K562 (cell line): ENCODE results near the gene FOXI1. TPM values are rescaled to one million over a fixed set of nuclear protein-coding genes. Genes with fewer than 3 reads are reported as not detected.

ENCODE experiments used
- ATAC-seq: fragments of 200-7000 bp; cut with Tn5 transposase; 3 replicates; pipeline ENCODE4 v1.9.1; 2020; ENCODE audit warnings: moderate library complexity
- BruUV-seq: library from RNA; stranded (reverse); fragments of 400-500 nt; replicated peaks from 2 replicates; lab custom pipeline; 2021; lab: Mats Ljungman, UMichigan
- CTCF ChIA-PET: fragments of 300-600 bp; formaldehyde crosslinking; extraction: SDS; loops from one replicate; lab custom pipeline; 2021; ENCODE audit warnings: low intra/inter-chr PET ratio; lab: Yijun Ruan, JAX
- POLR2A ChIA-PET: fragments of 300-600, 350-650 bp; sonication (Branson Sonifier 250); formaldehyde crosslinking; extraction: SDS; loops from one replicate; lab custom pipeline; 2021; ENCODE audit warnings: antibody characterized with exemption, inconsistent platforms; lab: Yijun Ruan, JAX
- DNase-seq, 4 experiments: peaks; one replicate each; pipeline versions ENCODE4 v3.0.0 to v3.0.0-alpha.2; 2011 to 2018; ENCODE audit warnings: low spot score in 3 of 4, mixed read lengths in 3 of 4; ENCODE audit errors: extremely low read depth in 1 of 4
- FAIRE-seq: peaks from 2 replicates; lab custom pipeline; 2011; peaks lifted over from hg19 to GRCh38; lab: Jason Lieb, UNC
- H2AFZ ChIP-seq: 2 replicates; pipeline ENCODE4 v1.6.0; 2011; ENCODE audit warnings: low read depth, low read length, control low read depth, inconsistent platforms
- H3K27ac ChIP-seq: fragments of 200-600 bp; 3 replicates; pipeline ENCODE4 v1.8.0; 2011; ENCODE audit warnings: low read depth, mild to moderate bottlenecking, control low read depth, inconsistent platforms, low read length, moderate library complexity, mixed read lengths; ENCODE audit errors: extremely low read depth
- H3K27me3 ChIP-seq, 2 experiments: fragments of 300-600 bp in 1 of 2; 2 replicates in 1 of 2; 3 replicates in 1 of 2; pipeline versions ENCODE4 v1.6.0 to v1.8.0; 2011; ENCODE audit warnings: inconsistent platforms in 2 of 2, low read length in 2 of 2, mild to moderate bottlenecking in 1 of 2, mixed read lengths in 1 of 2, moderate library complexity in 1 of 2; ENCODE audit not compliant: control insufficient read depth in 2 of 2, insufficient read depth in 2 of 2
- H3K36me3 ChIP-seq: fragments of 300-600 bp; 3 replicates; pipeline ENCODE4 v1.8.0; 2011; ENCODE audit warnings: mild to moderate bottlenecking, low read length, inconsistent platforms; ENCODE audit not compliant: control insufficient read depth, insufficient read depth
- H3K4me1 ChIP-seq, 2 experiments: fragments of 200-600 bp in 1 of 2; replicated peaks in 1 of 2; 2 replicates in 1 of 2; 3 replicates in 1 of 2; pipeline versions ENCODE4 v1.5.1 to v1.8.0; 2011; ENCODE audit warnings: inconsistent platforms in 2 of 2, low read length in 2 of 2, mild to moderate bottlenecking in 1 of 2, mixed read lengths in 1 of 2, moderate library complexity in 1 of 2; ENCODE audit not compliant: control insufficient read depth in 2 of 2, insufficient read depth in 2 of 2
- H3K4me2 ChIP-seq: 2 replicates; pipeline ENCODE4 v1.6.1; 2011; ENCODE audit warnings: low read length, control low read depth, inconsistent platforms, mixed read lengths; ENCODE audit not compliant: insufficient read depth
- H3K4me3 ChIP-seq: fragments of 200-600 bp; sonication (generic), shearing (Covaris generic); 2 replicates; pipeline ENCODE4 v1.5.1; 2016; ENCODE audit warnings: control low read depth, inconsistent platforms
- H3K79me2 ChIP-seq: fragments of 200-600 bp; 3 replicates; pipeline ENCODE4 v1.8.0; 2011; ENCODE audit warnings: low read length, inconsistent platforms; ENCODE audit not compliant: control insufficient read depth, insufficient read depth
- H3K9ac ChIP-seq, 2 experiments: 2 replicates each; pipeline versions ENCODE4 v1.6.0 to v1.6.1; 2011; ENCODE audit warnings: low read depth in 2 of 2, low read length in 2 of 2, control low read depth in 1 of 2, inconsistent platforms in 1 of 2, mild to moderate bottlenecking in 1 of 2, mixed read lengths in 1 of 2; ENCODE audit not compliant: insufficient read depth in 1 of 2
- H3K9me1 ChIP-seq: one replicate; pipeline ENCODE4 v1.6.0; 2011; ENCODE audit warnings: inconsistent platforms, mild to moderate bottlenecking, low read length, moderate library complexity; ENCODE audit not compliant: control insufficient read depth, insufficient read depth
- H3K9me3 ChIP-seq: replicated peaks from 2 replicates; pipeline ENCODE4 v1.5.1; 2011; ENCODE audit warnings: low read depth, low read length, inconsistent platforms; ENCODE audit not compliant: control insufficient read depth, insufficient read depth
- H4K20me1 ChIP-seq: replicated peaks from 2 replicates; pipeline ENCODE4 v1.6.1; 2011; ENCODE audit warnings: low read length, inconsistent platforms, mixed read lengths; ENCODE audit not compliant: control insufficient read depth, insufficient read depth
- POU5F1 ChIP-seq: fragments of 150-350 bp; IDR thresholded peaks from 2 replicates; pipeline ENCODE4 v1.6.1; 2014; ENCODE audit warnings: borderline replicate concordance, low read length, low read depth, mild to moderate bottlenecking; ENCODE audit not compliant: partially characterized antibody
- WGBS: fragments of 100-300 bp; shearing (Covaris generic); methylation state at CpG from one replicate; pipeline ENCODE4 v1.1.6; 2016; ENCODE audit warnings: low coverage, mixed read lengths; ENCODE audit not compliant: insufficient coverage; ENCODE audit errors: missing lambda C conversion rate; 5-methylcytosine and 5-hydroxymethylcytosine counted together
- in situ Hi-C: fragments of 300-500 bp; cut with MboI; formaldehyde crosslinking; loops from 4 replicates; pipeline ENCODE4 v1.15.0; 2018; ENCODE audit warnings: inconsistent platforms, mixed read lengths
- intact Hi-C: fragments of 100-400 bp; cut with micrococcal nuclease; formaldehyde crosslinking; loops from 2 replicates; pipeline ENCODE4 v1.14.2; 2022
- polyA plus RNA-seq, 8 experiments: library from polyadenylated mRNA; depleted of rRNA in 4 of 8; stranded (reverse) in 5 of 8; unstranded in 3 of 8; fragments of >200 nt; fragmentation: Nextera tagmentation in 2 of 8; fragmentation: Illumina TruSeq in 1 of 8; extraction: Ambion mirVana in 2 of 8; extraction: Trizol in 1 of 8; gene quantifications; 2 replicates each; pipeline versions ENCODE4 v1.2.1 to v1.2.3, GENCODE V29; 2011 to 2014; ENCODE audit warnings: inconsistent platforms in 1 of 8, missing spikeins in 1 of 8
- total RNA-seq, 7 experiments: library from RNA; depleted of rRNA in 6 of 7; stranded (reverse); fragments of >200 nt in 6 of 7; fragmentation: Illumina TruSeq in 2 of 7; extraction: Trizol in 2 of 7; gene quantifications; 2 replicates each; pipeline versions ENCODE4 v1.2.1 to v1.2.3, GENCODE V29; 2011 to 2021; ENCODE audit warnings: low replicate concordance in 1 of 7
- TF ChIP-seq, protein P1 (sequence below): fragments of 450-650 bp; IDR thresholded peaks from 2 replicates; pipeline ENCODE4 v1.6.1; 2016; ENCODE audit warnings: mild to moderate bottlenecking, moderate library complexity

Gene FOXI1
- total and polyA plus RNA-seq, 9 of the 15 experiments (the other 6 are each of a cell fraction or from before 2014, with no cell fraction given), result not detected

DNA sequence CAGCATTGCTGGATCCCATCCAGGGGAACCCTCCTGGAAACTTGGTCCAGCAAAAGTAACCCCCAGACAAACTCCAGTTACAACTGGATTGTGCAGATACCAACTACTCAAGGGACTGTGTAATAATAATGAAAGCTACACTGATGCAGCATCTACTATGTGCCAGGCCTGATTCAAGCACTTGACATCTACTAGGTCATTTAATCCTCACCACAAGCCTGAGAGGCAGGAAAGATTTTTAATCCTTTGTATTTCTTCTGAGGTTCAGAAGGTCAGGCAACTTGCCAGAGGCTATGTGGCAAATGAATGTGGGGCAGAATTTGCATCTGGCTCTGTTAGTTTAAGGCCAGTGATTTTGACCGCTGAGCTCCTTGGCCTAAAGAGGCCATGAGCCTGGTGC is 29.5 kb upstream of the FOXI1 start:
- intact Hi-C loops, result no loop called here
- POLR2A ChIA-PET, result no interaction called here
- DNase-seq (no peak), ATAC-seq (no peak), FAIRE-seq (no peak)
- CTCF ChIA-PET, result no interaction called here
- no TSS peak for BruUV-seq
- no peak overlapping the region for H3K27ac ChIP-seq
- no peaks in the 10 kb centered on the region for H3K9me3 ChIP-seq
- TF ChIP-seq, protein P1, sequence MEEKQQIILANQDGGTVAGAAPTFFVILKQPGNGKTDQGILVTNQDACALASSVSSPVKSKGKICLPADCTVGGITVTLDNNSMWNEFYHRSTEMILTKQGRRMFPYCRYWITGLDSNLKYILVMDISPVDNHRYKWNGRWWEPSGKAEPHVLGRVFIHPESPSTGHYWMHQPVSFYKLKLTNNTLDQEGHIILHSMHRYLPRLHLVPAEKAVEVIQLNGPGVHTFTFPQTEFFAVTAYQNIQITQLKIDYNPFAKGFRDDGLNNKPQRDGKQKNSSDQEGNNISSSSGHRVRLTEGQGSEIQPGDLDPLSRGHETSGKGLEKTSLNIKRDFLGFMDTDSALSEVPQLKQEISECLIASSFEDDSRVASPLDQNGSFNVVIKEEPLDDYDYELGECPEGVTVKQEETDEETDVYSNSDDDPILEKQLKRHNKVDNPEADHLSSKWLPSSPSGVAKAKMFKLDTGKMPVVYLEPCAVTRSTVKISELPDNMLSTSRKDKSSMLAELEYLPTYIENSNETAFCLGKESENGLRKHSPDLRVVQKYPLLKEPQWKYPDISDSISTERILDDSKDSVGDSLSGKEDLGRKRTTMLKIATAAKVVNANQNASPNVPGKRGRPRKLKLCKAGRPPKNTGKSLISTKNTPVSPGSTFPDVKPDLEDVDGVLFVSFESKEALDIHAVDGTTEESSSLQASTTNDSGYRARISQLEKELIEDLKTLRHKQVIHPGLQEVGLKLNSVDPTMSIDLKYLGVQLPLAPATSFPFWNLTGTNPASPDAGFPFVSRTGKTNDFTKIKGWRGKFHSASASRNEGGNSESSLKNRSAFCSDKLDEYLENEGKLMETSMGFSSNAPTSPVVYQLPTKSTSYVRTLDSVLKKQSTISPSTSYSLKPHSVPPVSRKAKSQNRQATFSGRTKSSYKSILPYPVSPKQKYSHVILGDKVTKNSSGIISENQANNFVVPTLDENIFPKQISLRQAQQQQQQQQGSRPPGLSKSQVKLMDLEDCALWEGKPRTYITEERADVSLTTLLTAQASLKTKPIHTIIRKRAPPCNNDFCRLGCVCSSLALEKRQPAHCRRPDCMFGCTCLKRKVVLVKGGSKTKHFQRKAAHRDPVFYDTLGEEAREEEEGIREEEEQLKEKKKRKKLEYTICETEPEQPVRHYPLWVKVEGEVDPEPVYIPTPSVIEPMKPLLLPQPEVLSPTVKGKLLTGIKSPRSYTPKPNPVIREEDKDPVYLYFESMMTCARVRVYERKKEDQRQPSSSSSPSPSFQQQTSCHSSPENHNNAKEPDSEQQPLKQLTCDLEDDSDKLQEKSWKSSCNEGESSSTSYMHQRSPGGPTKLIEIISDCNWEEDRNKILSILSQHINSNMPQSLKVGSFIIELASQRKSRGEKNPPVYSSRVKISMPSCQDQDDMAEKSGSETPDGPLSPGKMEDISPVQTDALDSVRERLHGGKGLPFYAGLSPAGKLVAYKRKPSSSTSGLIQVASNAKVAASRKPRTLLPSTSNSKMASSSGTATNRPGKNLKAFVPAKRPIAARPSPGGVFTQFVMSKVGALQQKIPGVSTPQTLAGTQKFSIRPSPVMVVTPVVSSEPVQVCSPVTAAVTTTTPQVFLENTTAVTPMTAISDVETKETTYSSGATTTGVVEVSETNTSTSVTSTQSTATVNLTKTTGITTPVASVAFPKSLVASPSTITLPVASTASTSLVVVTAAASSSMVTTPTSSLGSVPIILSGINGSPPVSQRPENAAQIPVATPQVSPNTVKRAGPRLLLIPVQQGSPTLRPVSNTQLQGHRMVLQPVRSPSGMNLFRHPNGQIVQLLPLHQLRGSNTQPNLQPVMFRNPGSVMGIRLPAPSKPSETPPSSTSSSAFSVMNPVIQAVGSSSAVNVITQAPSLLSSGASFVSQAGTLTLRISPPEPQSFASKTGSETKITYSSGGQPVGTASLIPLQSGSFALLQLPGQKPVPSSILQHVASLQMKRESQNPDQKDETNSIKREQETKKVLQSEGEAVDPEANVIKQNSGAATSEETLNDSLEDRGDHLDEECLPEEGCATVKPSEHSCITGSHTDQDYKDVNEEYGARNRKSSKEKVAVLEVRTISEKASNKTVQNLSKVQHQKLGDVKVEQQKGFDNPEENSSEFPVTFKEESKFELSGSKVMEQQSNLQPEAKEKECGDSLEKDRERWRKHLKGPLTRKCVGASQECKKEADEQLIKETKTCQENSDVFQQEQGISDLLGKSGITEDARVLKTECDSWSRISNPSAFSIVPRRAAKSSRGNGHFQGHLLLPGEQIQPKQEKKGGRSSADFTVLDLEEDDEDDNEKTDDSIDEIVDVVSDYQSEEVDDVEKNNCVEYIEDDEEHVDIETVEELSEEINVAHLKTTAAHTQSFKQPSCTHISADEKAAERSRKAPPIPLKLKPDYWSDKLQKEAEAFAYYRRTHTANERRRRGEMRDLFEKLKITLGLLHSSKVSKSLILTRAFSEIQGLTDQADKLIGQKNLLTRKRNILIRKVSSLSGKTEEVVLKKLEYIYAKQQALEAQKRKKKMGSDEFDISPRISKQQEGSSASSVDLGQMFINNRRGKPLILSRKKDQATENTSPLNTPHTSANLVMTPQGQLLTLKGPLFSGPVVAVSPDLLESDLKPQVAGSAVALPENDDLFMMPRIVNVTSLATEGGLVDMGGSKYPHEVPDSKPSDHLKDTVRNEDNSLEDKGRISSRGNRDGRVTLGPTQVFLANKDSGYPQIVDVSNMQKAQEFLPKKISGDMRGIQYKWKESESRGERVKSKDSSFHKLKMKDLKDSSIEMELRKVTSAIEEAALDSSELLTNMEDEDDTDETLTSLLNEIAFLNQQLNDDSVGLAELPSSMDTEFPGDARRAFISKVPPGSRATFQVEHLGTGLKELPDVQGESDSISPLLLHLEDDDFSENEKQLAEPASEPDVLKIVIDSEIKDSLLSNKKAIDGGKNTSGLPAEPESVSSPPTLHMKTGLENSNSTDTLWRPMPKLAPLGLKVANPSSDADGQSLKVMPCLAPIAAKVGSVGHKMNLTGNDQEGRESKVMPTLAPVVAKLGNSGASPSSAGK, result no peak
- no peak for TF ChIP-seq POU5F1
- H3K9ac ChIP-seq, result no peak overlapping the region
- no peak overlapping the region for H2AFZ ChIP-seq
- WGBS, result 15% methylated on average over 1 of the region's 1 CpG
- H3K4me1 ChIP-seq, result no peaks in the 10 kb centered on the region
- no peaks in the 10 kb centered on the region for H3K79me2 ChIP-seq
- in situ Hi-C loops, result no loop called here
- H3K4me2 ChIP-seq, result no peak overlapping the region
- no peaks in the 10 kb centered on the region for H3K9me1 ChIP-seq
- H4K20me1 ChIP-seq, result no peaks in the 10 kb centered on the region
- no peaks in the 10 kb centered on the region for H3K36me3 ChIP-seq
- H3K27me3 ChIP-seq, result no peaks in the 10 kb centered on the region; a peak in 1 of 5 replicates
- no peak overlapping the region for H3K4me3 ChIP-seq
